HuH-7.5 (cell line): Measurements from ENCODE around the gene DAG1.

Experiments
- DNase-seq: peaks from one replicate; pipeline ENCODE4 v3.0.0; 2011; ENCODE audit warnings: low spot score

DAG1 gene

GRCh38 chr3:49518441-49518840, 48.4 kb downstream of the DAG1 start:
- DNase-seq: no peak

GRCh38 chr3:49519296-49519695, 49.2 kb downstream of the DAG1 start:
- DNase-seq: no peak

- no peak for DNase-seq
These were observed 49.9 kb downstream of the DAG1 start for GRCh38 chr3:49519916-49520385.

GRCh38 chr3:49523756-49524747, 54.0 kb downstream of the DAG1 start:
- DNase-seq: no peak

- no peak for DNase-seq
These were observed 59.5 kb downstream of the DAG1 start for GRCh38 chr3:49529567-49529966.

- DNase-seq: no peak
These were observed 60.2 kb downstream of the DAG1 start for GRCh38 chr3:49530231-49530630.

GRCh38 chr3:49530701-49531100, 60.6 kb downstream of the DAG1 start:
- DNase-seq: no peak

GRCh38 chr3:49531218-49531617, 61.2 kb downstream of the DAG1 start:
- DNase-seq: no peak

- DNase-seq: no peak
These were observed 61.6 kb downstream of the DAG1 start for GRCh38 chr3:49531715-49532114.

- no peak for DNase-seq
These were observed 63.0 kb downstream of the DAG1 start for GRCh38 chr3:49533031-49533430.

- no peak for DNase-seq
These were observed 63.9 kb downstream of the DAG1 start for GRCh38 chr3:49533786-49534519.

GRCh38 chr3:49534581-49535441, 64.7 kb downstream of the DAG1 start:
- DNase-seq: no peak

- DNase-seq: no peak
These were observed 66.2 kb downstream of the DAG1 start for GRCh38 chr3:49535971-49536874.

- no peak for DNase-seq
These were observed 66.9 kb downstream of the DAG1 start for GRCh38 chr3:49536875-49537533.

- DNase-seq: peak; percentile 90
These were observed 69.8 kb downstream of the DAG1 start for GRCh38 chr3:49539659-49540560.

- no peak for DNase-seq
These were observed 82.0 kb downstream of the DAG1 start for GRCh38 chr3:49552087-49552486.

GRCh38 chr3:49553324-49553691, 83.2 kb downstream of the DAG1 start:
- no peak for DNase-seq

GRCh38 chr3:49553692-49554632, 83.9 kb downstream of the DAG1 start, which contains the start of gene BSN:
TSS of gene BSN (plus strand) at chr3:49554477. CDS start at chr3:49554603, 126 bp downstream.
- peak; percentile 99 for DNase-seq
